SK-N-SH (cell line): Measurements from ENCODE around the gene FGGY. TPM values are rescaled to one million over a fixed set of nuclear protein-coding genes. Genes with fewer than 3 reads are reported as not detected.
"Not testable (repeated sequence)": the region's sequence is repeated elsewhere in the genome, so short reads cannot be mapped to it uniquely, and the experiment has no call there.

Experiments
- CTCF ChIA-PET: fragments of 300-600, 350-600 bp; formaldehyde crosslinking; extraction: SDS; loops from one replicate; lab custom pipeline; 2021; lab: Yijun Ruan, JAX
- POLR2A ChIA-PET: fragments of 350-600 bp; sonication (Branson Sonifier 250); formaldehyde crosslinking; extraction: SDS; loops from one replicate; lab custom pipeline; 2020; ENCODE audit warnings: antibody characterized with exemption, inconsistent platforms; lab: Yijun Ruan, JAX
- DNase-seq: peaks from one replicate; pipeline ENCODE4 v3.0.0; 2012
- H2AFZ ChIP-seq: fragments of 200-600 bp; sonication (generic); 2 replicates; pipeline ENCODE4 v1.8.1; 2016; ENCODE audit warnings: antibody characterized with exemption, mild to moderate bottlenecking, low read depth
- H3F3A ChIP-seq: fragments of 200-600 bp; sonication (generic); replicated peaks from 2 replicates; pipeline ENCODE3; 2016; ENCODE audit warnings: antibody characterized with exemption, mild to moderate bottlenecking; ENCODE audit not compliant: insufficient read depth
- H3K27ac ChIP-seq, 2 experiments: fragments of 200-500 bp in 1 of 2; fragments of 200-600 bp in 1 of 2; sonication (Bioruptor generic) in 1 of 2; sonication (generic), shearing (Covaris generic) in 1 of 2; 2 replicates each; pipeline versions ENCODE4 v1.5.1 to v1.6.1; 2014 to 2016; ENCODE audit warnings: low read depth in 2 of 2, inconsistent platforms in 1 of 2, low read length in 1 of 2, mild to moderate bottlenecking in 1 of 2, mixed read lengths in 1 of 2
- H3K27me3 ChIP-seq: fragments of 200-600 bp; sonication (generic), shearing (Covaris generic); 2 replicates; pipeline ENCODE4 v1.6.1; 2016; ENCODE audit warnings: mixed run types; ENCODE audit not compliant: insufficient read depth
- H3K36me3 ChIP-seq, 2 experiments: fragments of 200-500 bp in 1 of 2; fragments of 200-600 bp in 1 of 2; sonication (Bioruptor generic) in 1 of 2; sonication (generic) in 1 of 2; replicated peaks in 1 of 2; 2 replicates each; pipeline versions ENCODE3 to v1.5.1; 2014 to 2016; ENCODE audit warnings: low read length in 1 of 2, mild to moderate bottlenecking in 1 of 2; ENCODE audit not compliant: insufficient read depth in 2 of 2, control insufficient read depth in 1 of 2
- H3K4me1 ChIP-seq, 2 experiments: fragments of 200-500 bp in 1 of 2; fragments of 200-600 bp in 1 of 2; sonication (Bioruptor generic) in 1 of 2; sonication (generic), shearing (Covaris generic) in 1 of 2; 2 replicates each; pipeline versions ENCODE4 v1.5.1 to v1.6.1; 2014 to 2016; ENCODE audit warnings: low read depth in 1 of 2, low read length in 1 of 2, mixed run types in 1 of 2; ENCODE audit not compliant: insufficient read depth in 2 of 2, control insufficient read depth in 1 of 2
- H3K4me2 ChIP-seq: fragments of 200-600 bp; sonication (generic), shearing (Covaris generic); 2 replicates; pipeline ENCODE4 v1.6.1; 2017; ENCODE audit warnings: mixed run types
- H3K4me3 ChIP-seq, 2 experiments: fragments of 200-500 bp in 1 of 2; fragments of 200-600 bp in 1 of 2; sonication (Bioruptor generic) in 1 of 2; sonication (generic), shearing (Covaris generic) in 1 of 2; 2 replicates each; pipeline versions ENCODE4 v1.5.1 to v1.8.1; 2014 to 2016; ENCODE audit warnings: low read depth in 2 of 2, inconsistent platforms in 1 of 2, low read length in 1 of 2, mild to moderate bottlenecking in 1 of 2, mixed read lengths in 1 of 2, moderate library complexity in 1 of 2
- H3K79me2 ChIP-seq: fragments of 200-600 bp; sonication (generic); 2 replicates; pipeline ENCODE4 v1.8.1; 2017; ENCODE audit warnings: mild to moderate bottlenecking; ENCODE audit not compliant: insufficient read depth
- H3K9ac ChIP-seq: fragments of 200-600 bp; sonication (generic); 2 replicates; pipeline ENCODE4 v1.6.1; 2017; ENCODE audit warnings: mixed run types
- H3K9me2 ChIP-seq: fragments of 200-600 bp; sonication (generic); 2 replicates; pipeline ENCODE4 v1.6.1; 2017; ENCODE audit warnings: mixed run types
- H3K9me3 ChIP-seq: fragments of 200-600 bp; sonication (generic); 2 replicates; pipeline ENCODE4 v1.6.1; 2017; ENCODE audit warnings: mixed run types, mild to moderate bottlenecking, moderate library complexity
- H4K20me1 ChIP-seq: fragments of 200-600 bp; sonication (generic); 2 replicates; pipeline ENCODE4 v1.6.1; 2017; ENCODE audit warnings: mild to moderate bottlenecking, mixed run types; ENCODE audit not compliant: insufficient read depth
- CHD2 ChIP-seq: fragments of 150-350 bp; IDR thresholded peaks from 2 replicates; pipeline ENCODE4 v1.6.1; 2018; ENCODE audit warnings: low read length; ENCODE audit not compliant: partially characterized antibody
- CTCF ChIP-seq: fragments of 200-600 bp; sonication (generic); IDR thresholded peaks from 2 replicates; pipeline ENCODE4 v1.6.1; 2017; ENCODE audit warnings: antibody characterized with exemption, mild to moderate bottlenecking, moderate library complexity
- EP300 ChIP-seq, 2 experiments: IDR thresholded peaks; 2 replicates each; pipeline versions ENCODE4 v1.4.0 to v1.6.1; 2012; ENCODE audit warnings: borderline replicate concordance in 1 of 2, low read depth in 1 of 2, low read length in 1 of 2
- FOXJ3 ChIP-seq: sonication (generic); formaldehyde crosslinking; IDR thresholded peaks from 2 replicates; pipeline ENCODE4 v1.5.1; 2020; ENCODE audit warnings: mild to moderate bottlenecking, missing genetic modification reagents
- GABPA ChIP-seq: IDR thresholded peaks from 2 replicates; pipeline ENCODE4 v1.4.0; 2012; ENCODE audit warnings: low read depth, mild to moderate bottlenecking
- GATA2 ChIP-seq: sonication (generic); formaldehyde crosslinking; IDR thresholded peaks from 2 replicates; pipeline ENCODE4 v1.5.0; 2020; ENCODE audit warnings: mild to moderate bottlenecking, missing genetic modification reagents
- IRF3 ChIP-seq: fragments of 150-350 bp; IDR thresholded peaks from 2 replicates; pipeline ENCODE4 v1.6.1; 2016; ENCODE audit warnings: mild to moderate bottlenecking, low read depth, low read length
- NRF1 ChIP-seq: IDR thresholded peaks from 2 replicates; pipeline ENCODE4 v1.6.1; 2012; ENCODE audit warnings: low read depth, mild to moderate bottlenecking, low read length
- PBX3 ChIP-seq: IDR thresholded peaks from 2 replicates; pipeline ENCODE4; 2012
- RAD21 ChIP-seq: IDR thresholded peaks from 2 replicates; pipeline ENCODE4 v1.6.1; 2012; ENCODE audit warnings: mild to moderate bottlenecking, low read length
- RCOR1 ChIP-seq: fragments of 150-350 bp; IDR thresholded peaks from 2 replicates; pipeline ENCODE4 v1.6.1; 2017; ENCODE audit warnings: antibody characterized with exemption, low read length
- REST ChIP-seq: IDR thresholded peaks from 2 replicates; pipeline ENCODE4 v1.6.1; 2012; ENCODE audit warnings: mild to moderate bottlenecking, low read depth, low read length, moderate library complexity
- RFX5 ChIP-seq: IDR thresholded peaks from 2 replicates; pipeline ENCODE4 v1.6.1; 2012; ENCODE audit warnings: mild to moderate bottlenecking, improper control_type of control experiment, low read length
- RXRA ChIP-seq: IDR thresholded peaks from 2 replicates; pipeline ENCODE4 v1.4.0; 2012; ENCODE audit warnings: low read depth, mild to moderate bottlenecking, borderline replicate concordance
- TAF1 ChIP-seq: IDR thresholded peaks from 2 replicates; pipeline ENCODE4 v1.6.1; 2012; ENCODE audit warnings: low read depth, mild to moderate bottlenecking, low read length, moderate library complexity, borderline replicate concordance
- TEAD4 ChIP-seq: IDR thresholded peaks from 2 replicates; pipeline ENCODE4 v1.4.0; 2012; ENCODE audit warnings: mild to moderate bottlenecking, borderline replicate concordance; ENCODE audit not compliant: insufficient read depth
- YY1 ChIP-seq: IDR thresholded peaks from 2 replicates; pipeline ENCODE4 v1.4.0; 2012; ENCODE audit warnings: low read depth, mild to moderate bottlenecking
- WGBS: methylation state at CpG from one replicate; pipeline ENCODE4 v1.1.6; 2017; ENCODE audit warnings: low lambda C conversion rate; 5-methylcytosine and 5-hydroxymethylcytosine counted together
- polyA plus RNA-seq, 3 experiments: library from polyadenylated mRNA; depleted of rRNA; stranded (reverse); fragments of >200 nt; gene quantifications; 2 replicates each; pipeline ENCODE4 v1.2.3, GENCODE V29; 2012

FGGY gene
- polyA plus RNA-seq, 1 of the 3 experiments (the other 2 are of a cell fraction), result 10.3 TPM

- TF ChIP-seq EP300 (IDR thresholded peaks at IDR 0.05; ENCODE audit: borderline replicate concordance in 1 of 2, low read depth in 1 of 2, low read length in 1 of 2) (peak in 1 of 2 experiments; percentile 51; a peak in 1 of 4 replicates), PBX3 (peak; percentile 55), RAD21 (no peak), CHD2 (no peak), FOXJ3 (no peak), RXRA (peak; percentile 40; the same call in 1 of the 2 replicates), GATA2 (no peak), YY1 (no peak), RCOR1 (no peak), TEAD4 (peak; percentile 59; the same call in 1 of the 2 replicates), GABPA (no peak)
These were observed 1.9 kb downstream of the FGGY start (continued) for GRCh38 chr1:59298710-59299346.

GRCh38 chr1:59299670-59300069 lies 2.8 kb downstream of the FGGY start:
- H3K9me2 ChIP-seq, H2AFZ ChIP-seq, H4K20me1 ChIP-seq, H3K79me2 ChIP-seq, H3K4me2 ChIP-seq, H3K27ac ChIP-seq, H3K9ac ChIP-seq, H3K4me3 ChIP-seq, DNase-seq, H3K9me3 ChIP-seq, H3K27me3 ChIP-seq, POLR2A ChIA-PET, H3K36me3 ChIP-seq: not testable (repeated sequence)
- WGBS, result 98% methylated on average over 11 of the region's 11 CpGs
- Histone ChIP-seq H3K4me1 (peaks cover 4 to 16% of the 10 kb centered on the region in 2 experiments; a peak in 3 of 4 replicates), H3F3A (peaks cover 26% of the 10 kb centered on the region)
- CTCF ChIA-PET, result interaction anchor here (1.2 to 1.4 kb wide), 2 partner anchors 10 to 403 kb away, joined by 3 to 4 read pairs; no protein-coding TSS in a partner anchor

- POLR2A ChIA-PET, result no interaction called here
- H3K9me3 ChIP-seq, result no peaks in the 10 kb centered on the region; the same call in 1 of the 2 replicates
- H2AFZ ChIP-seq, result no peak overlapping the region
- no peak overlapping the region for H3K27ac ChIP-seq
- no peaks in the 10 kb centered on the region for H4K20me1 ChIP-seq
- DNase-seq, result no peak
- WGBS, result 100% methylated on average over 1 of the region's 1 CpG
- H3F3A ChIP-seq, result peaks cover 17% of the 10 kb centered on the region
- no peak overlapping the region for H3K9ac ChIP-seq
- H3K4me2 ChIP-seq, result no peak overlapping the region
- CTCF ChIA-PET, result interaction anchor here (1.0 kb wide), 1 partner anchor 397 kb away, joined by 4 read pairs; no protein-coding TSS in a partner anchor
- no peaks in the 10 kb centered on the region for H3K27me3 ChIP-seq
- no peaks in the 10 kb centered on the region for H3K9me2 ChIP-seq
- peaks cover 4 to 12% of the 10 kb centered on the region in 2 experiments; a peak in 3 of 4 replicates for H3K4me1 ChIP-seq
- peaks cover 0 to 5% of the 10 kb centered on the region in 2 experiments for H3K36me3 ChIP-seq
- 0 out of 2 replicates have a peak, but pooled peaks cover 5% of the 10 kb centered on the region for H3K79me2 ChIP-seq
- H3K4me3 ChIP-seq, result no peak overlapping the region
- no peak for TF ChIP-seq TAF1
- TF ChIP-seq NRF1, result no peak
- TF ChIP-seq IRF3, result no peak
- TF ChIP-seq EP300 (IDR thresholded peaks at IDR 0.05; ENCODE audit: borderline replicate concordance in 1 of 2, low read depth in 1 of 2, low read length in 1 of 2), result no peak
- TF ChIP-seq RFX5, result no peak
- no peak for TF ChIP-seq REST
- no peak for TF ChIP-seq CTCF
- TF ChIP-seq RAD21, result no peak
- no peak for TF ChIP-seq RXRA
- no peak for TF ChIP-seq RCOR1
These were observed 5.4 kb downstream of the FGGY start for GRCh38 chr1:59302297-59302696.
